GM19035 (cell line): Measurements from ENCODE around the gene KCNAB1.

Experiments used
- ATAC-seq: cut with Tn5 transposase; IDR thresholded peaks from one replicate; pipeline ENCODE4 v1.9.1; 2021; ENCODE audit not compliant: unreplicated experiment

KCNAB1 gene

DNA sequence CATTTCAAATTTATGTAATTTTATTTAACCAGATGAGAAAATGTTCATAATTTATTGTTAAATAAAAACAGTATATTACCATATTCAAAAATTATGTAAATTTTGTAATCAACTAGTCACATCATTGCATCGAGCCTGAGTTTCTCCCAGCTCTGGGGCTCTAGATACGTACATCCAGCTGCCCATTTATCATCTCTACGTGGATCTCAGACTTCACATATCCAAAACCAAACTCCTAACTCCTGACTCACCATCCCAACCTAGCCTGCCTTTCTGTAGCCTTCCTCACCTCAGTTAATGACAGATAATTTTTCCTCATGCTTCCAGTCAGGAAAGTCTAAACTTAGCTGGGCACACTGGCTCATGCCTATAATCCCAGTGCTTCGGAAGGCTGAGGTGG is 239.7 kb downstream of the KCNAB1 start:
- no peak for ATAC-seq

GRCh38 chr3:156360963-156361362 is 240.6 kb downstream of the KCNAB1 start:
- ATAC-seq: no peak

DNA sequence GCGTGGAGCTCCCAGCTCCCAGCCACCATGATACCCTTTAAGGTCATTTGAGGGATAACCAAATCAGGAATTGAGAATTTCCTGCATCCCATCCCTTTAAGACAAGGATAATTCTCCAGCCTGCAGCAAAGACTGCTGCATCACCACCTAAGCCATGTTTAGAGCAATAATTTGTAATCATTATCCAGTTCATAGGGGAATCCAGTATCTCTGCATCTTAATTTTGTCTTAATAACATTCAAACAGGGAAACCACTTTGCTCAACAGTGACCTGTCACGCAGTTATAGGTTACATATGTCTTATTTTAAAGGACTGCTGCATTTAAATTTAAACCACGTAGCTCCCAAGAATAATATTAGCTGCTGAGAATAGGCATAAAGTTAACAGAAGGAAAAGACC is 246.2 kb downstream of the KCNAB1 start:
- no peak for ATAC-seq

- peak; percentile 72 for ATAC-seq
These were observed 247.8 kb downstream of the KCNAB1 start for GRCh38 chr3:156368189-156368588.

- no peak for ATAC-seq
These were observed 251.3 kb downstream of the KCNAB1 start for GRCh38 chr3:156371701-156372100.

DNA sequence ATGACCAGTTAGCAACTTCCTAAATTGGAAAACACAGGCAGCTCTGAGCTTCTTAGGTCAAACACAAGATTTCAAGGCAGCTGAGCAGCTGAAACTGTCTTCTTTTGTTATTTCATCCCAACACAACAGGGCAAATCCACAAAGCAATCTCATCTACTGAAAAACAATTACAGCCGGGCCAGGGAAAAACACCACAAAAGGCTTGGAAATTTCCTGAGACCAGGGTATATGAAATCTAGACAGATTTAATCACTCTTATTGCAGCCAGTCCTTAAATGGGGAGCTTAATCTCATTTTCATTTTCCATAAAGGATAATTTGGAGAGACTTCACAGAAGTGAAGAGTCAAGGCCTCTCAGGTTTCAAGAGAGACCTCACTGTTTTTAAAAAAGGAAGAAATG is 252.7 kb downstream of the KCNAB1 start:
- no peak for ATAC-seq

DNA sequence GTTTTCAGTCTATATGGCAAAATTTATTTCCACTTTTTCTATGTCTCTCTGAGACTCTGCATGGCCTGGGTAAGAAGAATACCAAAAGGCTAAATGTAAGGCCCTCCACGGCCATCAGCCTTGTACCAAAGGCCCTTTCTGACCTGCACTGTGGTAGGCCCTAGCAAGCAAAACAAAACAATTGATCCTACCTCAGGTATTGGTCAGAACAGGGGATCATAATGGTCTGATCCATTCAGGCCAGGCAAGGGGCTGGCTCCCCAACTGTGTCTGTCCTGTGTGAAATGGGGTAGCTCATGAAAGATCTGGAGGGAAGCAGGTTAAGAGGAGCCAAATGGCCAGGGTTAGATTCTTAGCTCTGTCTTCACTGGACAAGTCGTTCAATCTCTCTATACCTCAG is 253.3 kb downstream of the KCNAB1 start:
- no peak for ATAC-seq

GRCh38 chr3:156376199-156376598 is 255.8 kb downstream of the KCNAB1 start:
- ATAC-seq: no peak

DNA sequence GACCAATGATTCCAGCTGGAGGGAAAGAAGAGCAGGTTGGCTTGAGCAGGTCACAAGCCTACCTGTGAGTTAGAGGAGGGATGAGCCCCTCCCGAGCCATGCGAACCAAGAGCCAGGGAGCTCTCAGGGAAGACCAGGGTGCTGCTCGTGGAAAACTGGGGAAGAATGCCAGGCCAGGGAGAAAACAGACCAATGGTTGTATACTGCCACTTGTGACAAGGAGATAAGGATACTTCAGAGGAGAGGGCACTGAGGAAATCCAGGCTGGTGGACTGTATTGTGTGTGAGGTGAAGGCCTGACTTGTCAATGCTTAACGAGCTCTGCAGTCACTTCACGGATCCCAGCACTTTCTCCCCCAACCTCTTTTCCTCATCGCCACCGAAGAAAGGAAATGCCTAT is 256.9 kb downstream of the KCNAB1 start:
- ATAC-seq: no peak

GRCh38 chr3:156377718-156378117 is 257.3 kb downstream of the KCNAB1 start:
- no peak for ATAC-seq

DNA sequence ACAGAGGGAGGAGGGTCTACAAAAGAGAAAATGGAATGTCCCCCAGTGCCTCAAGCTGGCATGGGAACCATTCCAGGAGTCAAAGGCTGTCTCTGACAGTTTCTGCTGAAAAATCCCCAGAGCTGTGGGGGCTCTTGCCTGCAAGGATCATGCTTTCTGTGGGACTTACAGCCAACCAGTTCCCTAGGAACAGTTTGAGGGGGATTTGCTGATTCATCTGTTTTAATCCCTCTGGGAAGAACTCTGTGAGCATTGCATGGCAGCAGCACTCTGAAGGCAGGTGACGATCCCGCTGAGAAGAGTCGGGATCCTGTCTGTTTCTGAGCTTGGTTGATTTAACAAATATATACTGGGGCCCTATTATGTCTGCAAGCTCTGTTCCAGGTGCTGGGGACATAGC is 258.5 kb downstream of the KCNAB1 start:
- no peak for ATAC-seq

GRCh38 chr3:156379327-156379726 is 258.9 kb downstream of the KCNAB1 start:
- no peak for ATAC-seq

DNA sequence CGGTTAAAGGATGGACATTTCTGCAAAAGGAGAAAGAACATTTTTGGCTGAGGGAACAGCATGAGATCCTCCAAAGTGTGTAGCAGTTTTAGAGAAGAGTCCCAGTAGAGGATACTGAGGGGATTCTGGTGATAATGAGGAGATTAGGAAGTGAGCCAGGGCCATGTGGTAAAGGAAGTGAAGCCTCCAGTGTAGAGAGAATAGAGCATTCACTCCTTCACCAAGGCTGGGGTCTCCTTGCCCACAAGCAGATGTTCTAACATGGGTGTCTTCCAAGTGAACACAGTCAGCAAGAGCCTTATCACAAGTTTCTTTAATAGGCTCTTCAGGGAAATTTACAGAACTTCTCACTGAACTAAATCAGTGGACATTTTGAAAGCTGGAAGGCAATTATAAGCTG is 260.9 kb downstream of the KCNAB1 start:
- ATAC-seq: no peak

DNA sequence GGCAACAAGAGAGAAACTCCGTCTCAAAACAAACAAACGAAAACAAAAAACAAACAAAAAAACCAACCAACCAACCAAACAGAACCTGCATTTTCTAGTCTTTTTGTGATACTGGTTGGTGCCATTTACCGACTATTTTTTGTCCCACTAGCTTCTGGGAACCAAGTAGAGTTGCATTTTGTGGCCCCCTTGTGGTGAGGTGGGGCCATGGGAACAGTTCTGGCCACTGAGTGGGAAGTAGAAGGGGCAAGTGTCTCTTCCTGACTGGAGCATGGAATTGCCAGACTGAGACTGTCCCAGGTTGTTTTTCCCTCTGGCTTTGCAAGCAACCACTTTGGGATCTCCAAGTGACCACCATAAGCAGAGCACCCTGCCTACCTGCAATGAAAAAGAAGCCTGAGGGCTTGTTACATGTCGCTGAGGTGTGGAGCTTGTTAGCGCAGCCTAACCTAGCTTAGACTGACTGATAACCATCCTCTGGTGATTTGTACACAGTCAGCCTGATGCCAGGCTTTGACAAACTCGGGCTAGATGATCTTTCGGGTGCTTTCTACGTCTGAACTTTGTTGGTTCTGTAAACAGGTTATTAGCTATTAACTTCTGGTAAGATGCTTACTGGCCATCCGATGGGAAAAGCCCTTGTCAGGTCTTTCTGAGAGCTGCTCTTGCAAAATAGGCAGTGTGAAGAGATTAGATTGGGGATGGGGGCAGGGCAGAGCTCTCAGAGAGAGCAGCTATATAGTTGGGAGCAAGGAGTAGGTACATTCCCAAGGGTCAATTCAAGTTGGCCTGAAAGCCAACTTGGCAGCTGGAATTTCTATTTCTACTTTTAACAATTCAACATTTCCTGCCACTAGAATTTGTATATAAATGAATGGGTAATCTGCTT is 262.3 kb downstream of the KCNAB1 start:
- no peak for ATAC-seq

DNA sequence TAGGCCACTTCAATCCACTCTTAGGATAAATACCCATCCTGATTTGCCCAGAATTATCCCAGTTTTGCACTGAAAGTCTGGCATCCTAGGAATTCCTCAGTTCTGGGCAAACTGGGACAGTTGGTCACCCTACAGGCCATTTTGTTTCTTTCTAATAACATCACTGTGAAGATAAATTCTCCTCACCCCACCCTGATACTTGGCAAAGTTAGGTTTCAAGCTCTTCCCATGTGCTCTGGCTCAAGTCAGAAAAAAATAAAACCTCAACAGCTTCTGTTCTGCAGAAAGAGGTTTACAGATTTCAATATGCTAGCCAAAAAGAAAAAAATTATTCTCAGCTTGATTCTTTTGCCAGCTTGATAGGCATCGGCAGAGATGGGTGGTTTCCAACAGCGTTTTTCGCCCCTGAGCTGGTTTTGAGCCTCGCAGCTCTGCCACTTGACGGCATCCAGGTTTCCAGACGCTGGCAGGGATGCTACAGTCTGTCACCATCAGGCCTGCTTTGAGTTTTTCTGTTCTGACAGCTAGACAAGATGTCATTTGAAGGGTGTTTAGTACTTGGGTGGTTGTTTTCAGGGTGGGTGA is 263.2 kb downstream of the KCNAB1 start:
- no peak for ATAC-seq

GRCh38 chr3:156388497-156389448 is 268.4 kb downstream of the KCNAB1 start:
- no peak for ATAC-seq

DNA sequence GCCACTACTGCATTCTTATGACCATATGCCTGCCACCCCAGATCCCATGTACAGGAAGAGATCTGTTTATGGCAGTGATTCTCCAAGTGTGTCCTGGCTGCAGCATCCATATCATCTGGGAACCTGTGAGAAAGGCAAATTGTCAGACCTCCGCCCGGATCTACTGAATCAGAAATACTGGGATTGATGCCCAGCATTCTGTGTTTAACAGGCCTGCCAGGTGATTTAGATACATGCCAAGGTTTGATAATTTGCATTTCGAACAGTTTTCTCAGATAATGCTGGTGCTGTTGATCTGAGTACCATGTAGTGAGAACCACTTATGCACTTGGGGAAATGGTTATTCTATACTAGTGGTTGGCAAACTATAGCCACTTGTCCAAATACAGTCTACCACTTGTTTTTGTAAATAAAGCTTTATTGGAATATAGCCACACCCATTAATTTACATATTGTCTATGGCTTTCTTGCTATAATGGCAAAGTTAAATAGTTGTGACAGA is 269.1 kb downstream of the KCNAB1 start:
- ATAC-seq: no peak

- no peak for ATAC-seq
These were observed 270.5 kb downstream of the KCNAB1 start for GRCh38 chr3:156390846-156391245.

- ATAC-seq: no peak
These were observed 275.8 kb downstream of the KCNAB1 start for GRCh38 chr3:156395961-156396710.

- ATAC-seq: no peak
These were observed 276.5 kb downstream of the KCNAB1 start for GRCh38 chr3:156396851-156397250.

- no peak for ATAC-seq
These were observed 277.2 kb downstream of the KCNAB1 start for GRCh38 chr3:156397534-156397933.
